MG63 (cell line): ENCODE measurements around the gene COL4A1. TPM values are rescaled to one million over a fixed set of nuclear protein-coding genes. Genes with fewer than 3 reads are reported as not detected.

ENCODE experiments used
- DNase-seq: peaks from one replicate; pipeline ENCODE4 v3.0.0-alpha.2; 2020
- H3K27me3 ChIP-seq: fragments of 250-450 bp; sonication (Bioruptor Pico); 2 replicates; pipeline ENCODE4 v1.5.1; 2020; ENCODE audit warnings: mild to moderate bottlenecking, moderate library complexity
- H3K36me3 ChIP-seq: fragments of 250-450 bp; sonication (Bioruptor Pico); 2 replicates; pipeline ENCODE4 v1.5.1; 2020; ENCODE audit warnings: mild to moderate bottlenecking, moderate library complexity
- H3K4me3 ChIP-seq: fragments of 250-450 bp; sonication (Bioruptor Pico); 2 replicates; pipeline ENCODE4 v1.5.1; 2020; ENCODE audit warnings: mild to moderate bottlenecking, moderate library complexity
- H3K9me3 ChIP-seq: fragments of 250-450 bp; sonication (Bioruptor Pico); 2 replicates; pipeline ENCODE4 v1.5.1; 2020; ENCODE audit warnings: mild to moderate bottlenecking, moderate library complexity
- total RNA-seq: library from RNA; depleted of rRNA; stranded (reverse); fragments of >200 nt; shearing (Covaris generic); gene quantifications from 2 replicates; pipeline ENCODE4 v1.2.3, GENCODE V29; 2014; ENCODE audit warnings: low replicate concordance

The COL4A1 gene
- total RNA-seq, 1 experiment from 2014 or later, result 24.9 TPM

- Histone ChIP-seq H3K27me3 (no peaks in the 10 kb centered on the region), H3K9me3 (no peaks in the 10 kb centered on the region), H3K36me3 (no peaks in the 10 kb centered on the region), H3K4me3 (no peak overlapping the region)
- DNase-seq, result no peak
These were observed 150.5 kb downstream of the COL4A1 start for GRCh38 chr13:110156301-110157049.

DNA sequence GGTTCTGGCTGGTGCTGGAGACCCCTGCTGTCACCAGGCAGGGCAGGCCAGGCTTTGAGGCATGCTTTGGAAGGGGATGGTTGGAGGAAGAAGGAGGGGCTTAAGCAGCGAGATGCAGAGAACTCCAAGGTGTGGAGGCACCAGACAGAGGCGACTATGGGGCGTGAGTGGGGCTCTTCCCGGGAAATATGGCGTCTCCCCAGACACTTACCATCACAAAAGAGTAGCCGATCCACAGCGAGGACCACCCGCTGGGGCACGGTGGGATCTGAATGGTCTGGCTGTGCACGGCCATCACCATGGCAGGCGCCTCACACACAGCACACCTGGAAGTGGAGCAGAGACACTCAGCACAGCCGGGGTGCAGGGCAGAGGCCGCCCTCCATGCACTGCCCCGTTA is 151.9 kb downstream of the COL4A1 start:
- no peaks in the 10 kb centered on the region; the same call in 1 of the 2 replicates for H3K36me3 ChIP-seq
- DNase-seq, result no peak
- no peaks in the 10 kb centered on the region for H3K27me3 ChIP-seq

GRCh38 chr13:110154410-110154933 is 152.5 kb downstream of the COL4A1 start:
- Histone ChIP-seq H3K4me3 (no peak overlapping the region), H3K36me3 (no peaks in the 10 kb centered on the region; the same call in 1 of the 2 replicates), H3K9me3 (peaks cover 3% of the 10 kb centered on the region; the same call in 1 of the 2 replicates), H3K27me3 (no peaks in the 10 kb centered on the region)
- no peak for DNase-seq

More for the DNA sequence above, 151.9 kb downstream of the COL4A1 start:
- H3K9me3 ChIP-seq, result peaks cover 3% of the 10 kb centered on the region; the same call in 1 of the 2 replicates
- no peak overlapping the region for H3K4me3 ChIP-seq

DNA sequence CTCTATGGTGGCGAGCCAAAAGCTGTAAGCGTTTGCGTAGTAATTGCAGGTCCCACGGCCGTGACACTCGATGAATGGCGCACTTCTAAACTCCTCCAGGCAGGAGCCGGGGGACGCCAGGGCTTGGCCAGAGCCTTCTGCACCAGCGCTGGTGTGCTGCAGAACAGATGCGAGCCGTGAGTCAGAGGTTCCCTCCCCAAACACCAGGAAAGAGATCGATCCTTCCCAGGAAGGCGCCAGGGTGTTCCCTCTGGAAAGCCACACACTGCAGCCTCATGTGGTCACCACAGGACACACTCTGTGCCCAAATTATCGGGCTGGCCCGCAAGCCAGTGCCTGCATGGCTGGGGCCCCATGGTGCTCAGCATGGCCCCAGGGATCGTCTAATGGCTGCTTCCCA is 154.6 kb downstream of the COL4A1 start:
- H3K36me3 ChIP-seq, result no peaks in the 10 kb centered on the region; the same call in 1 of the 2 replicates

DNA sequence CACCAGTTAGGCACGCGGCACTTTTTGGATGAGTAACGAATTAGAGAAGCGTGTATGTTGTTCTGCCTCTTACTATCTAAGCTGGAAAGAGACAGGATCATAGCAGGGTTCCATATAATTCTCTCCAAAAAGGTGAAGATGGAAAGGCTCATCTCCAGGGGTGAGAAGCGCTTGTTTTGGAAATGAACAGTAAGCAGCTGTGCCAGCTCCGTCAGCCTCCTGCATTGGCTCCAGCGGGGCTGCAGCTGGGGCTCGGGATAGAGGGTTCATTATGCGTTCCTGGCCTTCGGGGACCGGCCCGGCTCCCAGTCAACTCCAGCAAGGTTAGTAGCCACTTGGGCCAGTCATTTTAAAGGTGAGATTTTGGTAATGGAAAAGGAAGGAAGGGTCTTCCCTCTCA is 155.5 kb downstream of the COL4A1 start:
- no peak for DNase-seq
- no peaks in the 10 kb centered on the region; the same call in 1 of the 2 replicates for H3K36me3 ChIP-seq
- peaks cover 3% of the 10 kb centered on the region; the same call in 1 of the 2 replicates for H3K9me3 ChIP-seq
- H3K4me3 ChIP-seq, result no peak overlapping the region
- H3K27me3 ChIP-seq, result no peaks in the 10 kb centered on the region

More for the DNA sequence above, 154.6 kb downstream of the COL4A1 start:
- H3K27me3 ChIP-seq, result no peaks in the 10 kb centered on the region
- peaks cover 3% of the 10 kb centered on the region; the same call in 1 of the 2 replicates for H3K9me3 ChIP-seq
- H3K4me3 ChIP-seq, result no peak overlapping the region
- peak; percentile 65 for DNase-seq

- Histone ChIP-seq H3K9me3 (peaks cover 3% of the 10 kb centered on the region; the same call in 1 of the 2 replicates), H3K4me3 (no peak overlapping the region), H3K27me3 (no peaks in the 10 kb centered on the region), H3K36me3 (no peaks in the 10 kb centered on the region; the same call in 1 of the 2 replicates)
- no peak for DNase-seq
These were observed 156.4 kb downstream of the COL4A1 start for GRCh38 chr13:110150384-110151101.

GRCh38 chr13:110149036-110149435 is 157.9 kb downstream of the COL4A1 start:
- H3K36me3 ChIP-seq, result no peaks in the 10 kb centered on the region; the same call in 1 of the 2 replicates
- H3K4me3 ChIP-seq, result no peak overlapping the region
- peaks cover 3% of the 10 kb centered on the region; the same call in 1 of the 2 replicates for H3K9me3 ChIP-seq
- DNase-seq, result no peak
- no peaks in the 10 kb centered on the region for H3K27me3 ChIP-seq

DNA sequence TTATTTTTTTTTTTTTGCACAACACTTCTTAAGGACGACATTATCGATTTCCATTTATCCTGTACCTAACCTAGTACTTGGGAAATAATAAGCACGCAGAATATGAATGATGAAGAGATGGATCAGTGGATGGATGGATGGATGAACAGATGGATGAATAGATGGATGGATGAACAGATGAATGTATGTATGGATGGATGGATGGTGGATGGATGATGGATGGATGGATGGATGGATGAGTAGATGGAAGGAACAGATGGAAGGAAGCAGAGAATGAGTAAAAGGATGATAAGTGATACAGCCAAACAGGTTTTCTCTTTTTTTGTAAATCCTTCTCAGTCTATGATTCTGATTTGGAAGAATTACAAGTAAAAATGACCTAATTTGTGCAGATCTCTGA is 166.9 kb downstream of the COL4A1 start:
- no peak overlapping the region for H3K4me3 ChIP-seq
- H3K36me3 ChIP-seq, result no peaks in the 10 kb centered on the region
- no peaks in the 10 kb centered on the region for H3K9me3 ChIP-seq
- DNase-seq, result no peak
- no peaks in the 10 kb centered on the region for H3K27me3 ChIP-seq

DNA sequence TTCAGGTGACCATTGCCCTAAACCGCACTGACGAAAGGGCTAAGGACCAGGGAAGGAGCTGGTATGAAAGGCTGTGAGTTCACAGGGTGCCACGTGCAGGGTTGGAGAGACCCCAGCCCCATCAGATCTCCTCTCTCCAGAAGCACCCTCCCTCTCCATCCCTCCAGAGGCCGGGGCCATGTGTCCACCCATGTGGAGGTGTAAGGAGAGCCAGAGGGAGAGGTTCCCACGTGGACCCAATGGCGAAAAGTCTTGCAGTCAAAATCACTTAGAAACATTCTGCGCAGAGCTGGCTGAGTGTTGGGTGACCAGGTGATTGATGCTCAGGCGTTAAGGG is 168.3 kb downstream of the COL4A1 start:
- peak overlapping the region; percentile 58 for H3K4me3 ChIP-seq
- no peak for DNase-seq
- no peaks in the 10 kb centered on the region for H3K9me3 ChIP-seq
- H3K27me3 ChIP-seq, result no peaks in the 10 kb centered on the region
- H3K36me3 ChIP-seq, result no peaks in the 10 kb centered on the region

DNA sequence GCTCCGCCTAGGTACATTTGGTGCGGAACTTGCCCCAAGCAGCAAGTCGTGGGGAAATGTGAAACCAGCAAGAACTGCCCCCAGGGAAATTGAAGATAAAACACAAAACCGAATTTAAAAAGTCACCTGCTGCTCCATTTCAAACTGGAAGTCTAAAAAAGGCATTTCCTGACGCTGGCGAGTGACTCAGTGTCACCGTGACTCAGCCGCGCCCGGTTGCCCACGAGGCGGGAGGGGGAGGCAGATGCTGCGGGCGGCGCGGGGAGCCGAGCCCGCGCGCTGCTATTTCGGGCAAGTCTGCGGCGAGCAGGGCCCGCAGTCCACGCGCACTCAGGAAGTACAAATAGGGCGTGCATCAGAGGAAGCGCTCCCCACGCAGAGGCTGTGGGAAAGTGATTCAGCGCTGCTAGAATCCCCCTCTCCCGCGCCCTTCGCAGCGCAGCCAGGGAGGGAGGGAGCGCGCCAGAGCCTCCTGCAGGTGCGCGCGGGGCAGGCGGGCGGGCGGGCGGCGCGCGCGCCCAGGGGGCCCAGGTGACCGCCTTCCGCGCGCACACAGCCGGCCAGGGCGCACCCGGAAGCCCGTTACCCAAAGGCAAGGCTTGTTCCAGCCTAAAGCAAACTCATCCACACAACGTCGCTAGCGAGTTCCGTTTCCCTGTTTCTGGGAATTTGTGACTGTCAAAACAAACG is 168.8 kb downstream of the COL4A1 start:
- no peaks in the 10 kb centered on the region for H3K36me3 ChIP-seq
- peak overlapping the region; percentile 58 for H3K4me3 ChIP-seq
- H3K27me3 ChIP-seq, result no peaks in the 10 kb centered on the region
- no peaks in the 10 kb centered on the region for H3K9me3 ChIP-seq
- DNase-seq, result peak; percentile 69

DNA sequence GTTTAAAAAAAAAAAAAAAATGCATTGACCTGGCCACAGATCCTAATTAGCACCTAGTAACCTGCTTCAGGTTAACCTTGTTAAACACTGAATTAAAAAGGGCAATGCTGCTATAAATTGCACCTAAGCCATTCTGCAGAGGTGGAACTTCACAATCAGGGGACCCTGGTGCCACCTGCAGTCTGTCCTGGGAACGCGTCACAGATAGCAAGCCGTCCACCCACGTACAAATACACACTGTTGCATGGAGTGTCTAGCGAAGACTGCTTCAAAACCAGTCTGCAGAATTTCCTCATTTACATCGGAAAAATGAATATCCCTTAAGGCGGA is 169.3 kb downstream of the COL4A1 start:
- Histone ChIP-seq H3K36me3 (no peaks in the 10 kb centered on the region), H3K9me3 (no peaks in the 10 kb centered on the region), H3K4me3 (peak overlapping the region; percentile 58), H3K27me3 (no peaks in the 10 kb centered on the region)
- DNase-seq, result no peak

- no peak for DNase-seq
- Histone ChIP-seq H3K36me3 (no peaks in the 10 kb centered on the region), H3K9me3 (no peaks in the 10 kb centered on the region), H3K4me3 (no peak overlapping the region), H3K27me3 (no peaks in the 10 kb centered on the region)
These were observed 170.0 kb downstream of the COL4A1 start for GRCh38 chr13:110136660-110137585.

DNA sequence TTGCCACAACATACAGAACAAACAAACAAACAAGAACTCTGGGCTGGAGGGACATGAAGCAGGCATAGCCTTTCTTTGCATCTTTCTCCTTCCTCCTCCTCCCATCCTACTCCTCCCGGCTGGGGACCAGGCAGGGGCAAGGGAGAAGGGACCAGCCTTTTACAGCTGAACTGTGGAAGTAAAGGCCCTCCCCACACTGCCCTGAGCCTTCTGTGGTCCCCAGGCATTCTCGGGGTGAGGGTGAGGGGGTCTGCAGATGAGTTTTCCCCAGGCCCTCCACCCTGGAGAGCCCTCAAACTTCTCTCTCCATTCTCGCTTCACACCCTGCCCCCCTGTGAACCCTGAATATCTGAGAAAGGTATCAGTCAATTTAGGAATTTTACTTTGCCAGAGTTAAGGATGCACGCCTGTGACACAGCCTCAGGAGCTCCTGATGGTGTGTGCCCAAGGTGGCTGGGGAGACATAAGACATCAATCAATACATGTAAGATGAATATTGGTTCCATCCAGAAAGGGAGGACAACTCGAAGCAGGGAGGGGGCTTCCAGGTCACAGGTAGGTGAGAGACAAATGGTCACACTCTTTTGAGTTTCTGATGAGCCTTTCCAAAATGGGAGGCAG is 170.9 kb downstream of the COL4A1 start:
- DNase-seq, result no peak
- no peaks in the 10 kb centered on the region for H3K27me3 ChIP-seq
- H3K36me3 ChIP-seq, result no peaks in the 10 kb centered on the region
- no peaks in the 10 kb centered on the region for H3K9me3 ChIP-seq
- H3K4me3 ChIP-seq, result no peak overlapping the region

- no peak for DNase-seq
- Histone ChIP-seq H3K36me3 (no peaks in the 10 kb centered on the region), H3K4me3 (no peak overlapping the region), H3K27me3 (no peaks in the 10 kb centered on the region), H3K9me3 (no peaks in the 10 kb centered on the region)
These were observed 172.2 kb downstream of the COL4A1 start for GRCh38 chr13:110134801-110135200.

GRCh38 chr13:110133425-110134235 is 173.3 kb downstream of the COL4A1 start:
- H3K36me3 ChIP-seq, result no peaks in the 10 kb centered on the region
- no peak for DNase-seq

More at GRCh38 chr13:110133425-110134235, 173.3 kb downstream of the COL4A1 start:
- H3K27me3 ChIP-seq, result no peaks in the 10 kb centered on the region
- H3K9me3 ChIP-seq, result no peaks in the 10 kb centered on the region
- H3K4me3 ChIP-seq, result no peak overlapping the region
